ENCODE measurements around the gene MME.
"Not testable (repeated sequence)": the region's sequence is repeated elsewhere in the genome, so short reads cannot be mapped to it uniquely, and the experiment has no call there.

- not testable (repeated sequence) for TF ChIP-seq SP1 (IDR thresholded peaks at IDR 0.05; ENCODE audit: low read depth, low read length); MAFK (IDR thresholded peaks at IDR 0.05; ENCODE audit: low read depth, low read length); MAX (IDR thresholded peaks at IDR 0.05); CTCF (IDR thresholded peaks at IDR 0.05; ENCODE audit: control extremely low read depth in 1 of 3, insufficient read depth in 1 of 3, low read depth in 1 of 3, low read length in 3 of 3); GABPA (IDR thresholded peaks at IDR 0.05; ENCODE audit: borderline replicate concordance, insufficient read depth, low read length); SIRT6 (IDR thresholded peaks at IDR 0.05; ENCODE audit: low read length); CHD1 (IDR thresholded peaks at IDR 0.05; ENCODE audit: low read depth, low read length); POLR2A (IDR thresholded peaks at IDR 0.05; ENCODE audit: control extremely low read depth in 1 of 2, low read depth in 2 of 2, low read length in 2 of 2); POLR2AphosphoS5 (IDR thresholded peaks at IDR 0.05; ENCODE audit: low read depth, low read length); NRF1 (IDR thresholded peaks at IDR 0.05; ENCODE audit: low read depth, low read length); KDM5A (IDR thresholded peaks at IDR 0.05; ENCODE audit: low read length); TEAD4 (IDR thresholded peaks at IDR 0.05; ENCODE audit: low read depth, low read length)
These were observed 44.6 kb downstream of the MME start for GRCh38 chr3:155124745-155125144.

Data from H1 (cell line).